Embryonic facial prominence (tissue), 1 donor: Measurements from ENCODE around the gene ZSWIM3.
"Not testable (repeated sequence)": the region's sequence is repeated elsewhere in the genome, so short reads cannot be mapped to it uniquely, and the experiment has no call there.

Experiments
- DNase-seq: peaks from one replicate; pipeline ENCODE4 v3.0.0-alpha.2; 2016; ENCODE audit errors: extremely low spot score

Gene ZSWIM3

DNA sequence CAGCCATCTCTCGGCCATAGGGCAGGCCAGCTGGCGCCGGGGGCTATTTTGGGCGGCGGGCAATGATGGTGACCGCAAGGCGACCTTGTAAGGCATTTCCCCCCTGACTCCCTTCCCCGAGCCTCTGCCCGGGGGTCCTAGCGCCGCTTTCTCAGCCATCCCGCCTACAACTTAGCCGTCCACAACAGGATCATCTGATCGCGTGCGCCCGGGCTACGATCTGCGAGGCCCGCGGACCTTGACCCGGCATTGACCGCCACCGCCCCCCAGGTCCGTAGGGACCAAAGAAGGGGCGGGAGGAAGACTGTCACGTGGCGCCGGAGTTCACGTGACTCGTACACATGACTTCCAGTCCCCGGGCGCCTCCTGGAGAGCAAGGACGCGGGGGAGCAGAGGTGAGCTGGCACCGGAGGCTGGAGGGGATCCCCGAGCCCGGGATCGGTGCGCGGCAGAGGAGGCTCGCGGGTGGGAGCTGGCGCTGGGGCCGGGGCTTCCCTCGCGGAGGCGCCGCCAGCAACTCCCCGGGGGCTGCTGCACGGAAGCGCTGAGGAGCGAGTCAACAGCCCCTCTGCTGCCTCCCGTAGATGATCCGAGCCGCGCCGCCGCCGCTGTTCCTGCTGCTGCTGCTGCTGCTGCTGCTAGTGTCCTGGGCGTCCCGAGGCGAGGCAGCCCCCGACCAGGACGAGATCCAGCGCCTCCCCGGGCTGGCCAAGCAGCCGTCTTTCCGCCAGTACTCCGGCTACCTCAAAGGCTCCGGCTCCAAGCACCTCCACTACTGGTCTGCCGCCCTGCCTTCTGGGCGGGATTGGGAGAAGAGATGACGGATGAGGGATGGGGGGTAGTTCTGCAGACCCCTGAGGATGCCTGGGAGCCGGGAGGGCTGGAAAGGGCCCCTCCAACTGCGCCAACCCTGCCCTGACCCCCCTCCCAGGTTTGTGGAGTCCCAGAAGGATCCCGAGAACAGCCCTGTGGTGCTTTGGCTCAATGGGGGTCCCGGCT is 33.9 kb downstream of the ZSWIM3 start, which contains the start of the genes CTSA and NEURL2:
TSS of gene CTSA (plus strand) at position 351 of the 999 bp plus-strand sequence. CDS start at position 585, 234 bp downstream.
TSS of gene NEURL2 (minus strand) at position 224 of the 999 bp plus-strand sequence. CDS start at position 7, 217 bp downstream.
- DNase-seq: peak; percentile 77

DNA sequence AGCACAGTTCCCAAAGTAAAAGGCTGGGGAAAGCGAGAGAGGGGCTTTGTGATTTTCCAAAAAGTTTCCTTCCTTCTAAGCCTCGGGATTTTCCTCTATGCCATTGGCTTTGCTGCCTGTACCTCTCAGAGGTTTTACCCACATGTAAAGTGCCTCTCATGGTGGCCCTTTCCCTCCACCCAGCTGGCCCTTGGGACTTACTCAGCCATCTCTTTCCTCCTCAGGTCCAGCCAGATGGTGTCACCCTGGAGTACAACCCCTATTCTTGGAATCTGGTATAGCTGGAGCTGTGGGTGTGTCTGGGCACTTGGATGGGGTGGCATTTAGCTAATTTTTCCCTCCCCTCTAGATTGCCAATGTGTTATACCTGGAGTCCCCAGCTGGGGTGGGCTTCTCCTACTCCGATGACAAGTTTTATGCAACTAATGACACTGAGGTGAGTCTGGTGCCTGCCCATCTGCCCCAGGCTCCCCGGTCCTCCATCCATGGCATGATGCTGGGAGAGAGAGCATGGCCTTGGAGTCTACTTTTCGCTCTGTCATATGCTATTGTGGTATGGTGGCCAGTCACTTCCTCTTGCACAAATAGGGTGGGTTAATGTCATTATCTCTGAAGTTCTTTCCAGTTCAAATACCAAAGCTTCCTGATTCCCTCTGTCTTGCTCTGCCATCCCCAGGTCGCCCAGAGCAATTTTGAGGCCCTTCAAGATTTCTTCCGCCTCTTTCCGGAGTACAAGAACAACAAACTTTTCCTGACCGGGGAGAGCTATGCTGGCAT is 34.8 kb downstream of the ZSWIM3 start:
- no peak for DNase-seq

DNA sequence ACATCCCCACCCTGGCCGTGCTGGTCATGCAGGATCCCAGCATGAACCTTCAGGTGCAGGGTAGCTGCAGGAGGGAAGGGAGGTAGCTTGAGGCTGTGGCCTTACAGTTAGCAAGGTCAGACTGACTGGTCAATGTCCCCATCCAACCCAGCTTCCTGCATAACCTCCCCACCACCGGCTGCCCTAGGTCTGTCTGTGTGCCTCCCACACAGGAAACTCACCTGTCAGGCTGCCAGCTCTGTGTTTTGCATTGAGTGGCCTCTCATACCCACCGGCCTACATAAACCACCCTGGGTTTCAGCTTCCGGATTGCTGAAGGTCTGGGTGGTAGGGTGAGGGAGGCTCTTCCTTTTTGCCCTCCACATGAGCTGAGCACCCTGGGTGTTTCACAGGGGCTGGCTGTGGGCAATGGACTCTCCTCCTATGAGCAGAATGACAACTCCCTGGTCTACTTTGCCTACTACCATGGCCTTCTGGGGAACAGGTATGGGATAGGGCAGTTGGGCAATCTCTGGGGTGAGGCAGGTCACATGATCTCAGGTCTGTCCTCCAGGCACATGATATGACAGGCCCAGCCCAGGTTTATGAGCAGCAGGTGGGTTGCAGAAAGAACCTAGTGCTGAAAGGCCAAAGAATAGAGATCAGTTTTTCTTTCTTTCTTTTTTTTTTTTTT is 35.5 kb downstream of the ZSWIM3 start:
- DNase-seq: no peak

DNA sequence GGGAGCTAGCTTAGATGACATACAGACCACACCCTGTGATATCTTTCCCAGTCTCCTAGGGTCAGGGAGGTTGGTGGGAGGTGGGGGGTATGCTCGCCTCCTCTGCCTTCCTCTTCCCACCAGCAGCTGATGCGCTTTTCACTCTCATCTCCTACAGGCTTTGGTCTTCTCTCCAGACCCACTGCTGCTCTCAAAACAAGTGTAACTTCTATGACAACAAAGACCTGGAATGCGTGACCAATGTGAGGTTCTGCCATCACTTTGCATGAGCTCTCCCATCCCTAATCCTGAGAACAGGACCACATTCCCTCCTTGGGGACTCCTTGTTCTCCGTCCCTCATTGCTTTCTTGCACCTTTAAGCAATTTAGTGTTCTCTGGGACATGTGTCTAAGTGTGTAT is 36.4 kb downstream of the ZSWIM3 start:
- no peak for DNase-seq

DNA sequence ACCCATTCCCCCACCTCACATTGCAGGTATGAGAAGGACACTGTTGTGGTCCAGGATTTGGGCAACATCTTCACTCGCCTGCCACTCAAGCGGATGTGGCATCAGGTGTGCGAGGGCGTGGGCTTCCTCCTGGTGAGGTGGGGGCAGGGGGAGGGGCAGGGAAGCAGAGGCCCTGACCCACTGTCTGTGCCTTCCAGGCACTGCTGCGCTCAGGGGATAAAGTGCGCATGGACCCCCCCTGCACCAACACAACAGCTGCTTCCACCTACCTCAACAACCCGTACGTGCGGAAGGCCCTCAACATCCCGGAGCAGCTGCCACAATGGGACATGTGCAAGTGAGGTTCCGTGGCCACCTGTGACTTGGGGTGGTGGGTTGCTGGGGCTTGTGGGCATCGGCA is 37.4 kb downstream of the ZSWIM3 start:
- no peak for DNase-seq

DNA sequence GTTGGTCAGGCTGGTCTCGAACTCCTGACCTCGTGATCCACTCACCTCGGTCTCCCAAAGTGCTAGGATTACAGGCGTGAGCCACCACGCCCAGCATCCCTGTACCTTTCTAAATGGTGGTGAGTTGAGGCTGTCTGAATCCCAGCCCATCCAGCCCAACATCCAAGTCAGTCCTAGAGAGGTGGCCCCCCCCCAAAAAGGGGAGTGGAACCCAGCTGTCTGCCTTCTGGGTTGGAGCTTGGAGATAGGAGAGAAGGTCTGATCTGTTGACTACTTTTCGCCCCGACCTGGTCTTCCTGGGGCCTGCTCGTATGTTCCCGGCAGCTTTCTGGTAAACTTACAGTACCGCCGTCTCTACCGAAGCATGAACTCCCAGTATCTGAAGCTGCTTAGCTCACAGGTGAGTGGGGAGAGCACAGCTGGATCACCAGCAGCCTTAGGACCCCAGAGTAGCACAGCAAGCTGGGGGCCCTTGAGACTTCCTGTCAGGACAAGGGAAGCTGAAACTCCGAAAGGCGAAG is 39.3 kb downstream of the ZSWIM3 start:
- no peak for DNase-seq

DNA sequence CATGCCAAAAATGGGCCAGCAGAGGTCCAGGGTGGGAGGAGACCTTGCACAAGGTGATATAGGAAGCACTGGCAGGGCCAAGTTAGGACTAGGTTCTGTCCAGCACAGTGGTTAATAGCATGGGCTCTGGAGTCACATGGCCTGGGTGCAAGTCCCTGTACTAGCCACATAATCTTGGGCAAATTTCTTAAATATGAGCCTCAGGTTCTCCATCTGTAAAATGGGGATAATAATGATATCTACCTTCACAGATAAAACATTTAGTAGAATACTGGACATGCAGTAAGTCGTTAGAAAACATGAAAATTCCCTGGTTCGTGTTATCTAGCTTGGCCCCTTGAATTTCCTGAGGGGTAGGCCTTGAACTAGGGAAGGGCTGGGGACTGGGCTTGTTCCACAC is 39.9 kb downstream of the ZSWIM3 start:
- DNase-seq: no peak

DNA sequence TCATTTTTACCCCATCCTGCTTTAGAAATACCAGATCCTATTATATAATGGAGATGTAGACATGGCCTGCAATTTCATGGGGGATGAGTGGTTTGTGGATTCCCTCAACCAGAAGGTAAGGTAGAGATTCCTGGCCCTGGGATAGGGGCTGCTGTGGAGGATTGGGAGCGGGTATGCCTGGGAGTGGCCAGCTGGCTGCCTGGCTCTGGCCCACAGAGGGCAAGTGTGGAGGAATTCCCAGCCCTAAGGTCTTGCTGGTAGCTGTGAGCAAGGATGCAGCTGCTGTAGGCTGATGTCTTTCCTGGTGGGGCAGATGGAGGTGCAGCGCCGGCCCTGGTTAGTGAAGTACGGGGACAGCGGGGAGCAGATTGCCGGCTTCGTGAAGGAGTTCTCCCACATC is 40.3 kb downstream of the ZSWIM3 start:
- no peak for DNase-seq

DNA sequence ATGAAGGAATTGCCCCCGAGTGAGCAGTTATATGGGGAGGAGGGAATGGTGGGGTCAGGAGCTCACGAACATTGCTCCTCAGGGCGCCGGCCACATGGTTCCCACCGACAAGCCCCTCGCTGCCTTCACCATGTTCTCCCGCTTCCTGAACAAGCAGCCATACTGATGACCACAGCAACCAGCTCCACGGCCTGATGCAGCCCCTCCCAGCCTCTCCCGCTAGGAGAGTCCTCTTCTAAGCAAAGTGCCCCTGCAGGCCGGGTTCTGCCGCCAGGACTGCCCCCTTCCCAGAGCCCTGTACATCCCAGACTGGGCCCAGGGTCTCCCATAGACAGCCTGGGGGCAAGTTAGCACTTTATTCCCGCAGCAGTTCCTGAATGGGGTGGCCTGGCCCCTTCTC is 40.9 kb downstream of the ZSWIM3 start:
- DNase-seq: no peak

DNA sequence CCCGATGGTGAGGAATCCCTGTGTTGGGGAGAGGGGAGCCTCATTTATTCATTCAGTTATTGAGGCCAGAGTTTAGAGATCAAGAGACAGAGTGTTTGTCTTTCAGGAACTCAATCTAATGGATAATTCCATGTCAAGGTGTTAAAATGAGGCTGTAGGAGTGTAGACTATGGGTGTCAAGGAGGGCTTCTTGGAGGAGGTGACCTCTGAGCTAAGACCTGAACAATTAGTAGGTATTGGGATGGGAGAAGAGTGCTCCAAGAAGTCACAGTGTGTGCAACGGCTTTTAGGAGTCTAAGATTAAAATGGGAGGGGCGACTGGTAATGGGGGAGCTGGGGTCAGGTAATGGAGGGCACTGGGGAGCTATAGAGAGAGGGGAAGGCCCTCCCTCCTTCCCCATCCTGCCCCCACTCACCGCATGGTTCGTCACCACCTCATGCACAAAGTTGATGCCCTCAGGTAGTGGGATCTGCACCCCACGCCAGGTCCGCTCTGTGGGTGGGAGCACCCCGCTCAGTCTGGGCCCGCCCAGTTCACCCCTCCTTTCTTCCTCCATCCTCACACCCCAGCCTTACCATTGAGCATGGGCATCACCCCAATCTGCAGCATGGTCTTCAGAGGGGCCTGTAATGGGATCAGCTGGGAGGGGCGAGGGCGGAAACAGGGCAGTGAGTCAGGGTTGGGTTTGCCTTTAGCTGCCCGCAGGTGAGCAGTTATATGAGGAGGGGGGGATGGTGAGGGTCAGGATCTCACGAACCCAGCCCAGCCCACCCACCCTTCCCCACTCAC is 41.8 kb downstream of the ZSWIM3 start:
- no peak for DNase-seq

DNA sequence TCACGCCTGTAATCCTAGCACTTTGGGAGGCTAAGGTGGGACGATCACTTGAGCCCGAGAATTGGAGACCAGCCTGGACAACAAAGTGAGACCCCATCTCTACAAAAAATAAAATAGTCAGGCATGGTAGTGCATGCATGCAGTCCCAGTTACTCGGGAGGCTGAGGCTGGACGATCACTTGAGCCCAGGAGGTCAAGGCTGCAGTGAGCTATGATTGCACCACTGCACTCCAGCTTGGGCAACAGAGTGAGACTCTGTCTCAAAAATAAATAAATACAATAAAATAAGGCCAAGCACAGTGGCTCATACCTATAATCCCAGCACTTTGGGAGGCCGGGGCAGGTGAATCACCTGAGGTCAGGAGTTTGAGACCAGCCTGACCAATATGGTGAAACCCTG is 43.9 kb downstream of the ZSWIM3 start:
- DNase-seq: not testable (repeated sequence)

DNA sequence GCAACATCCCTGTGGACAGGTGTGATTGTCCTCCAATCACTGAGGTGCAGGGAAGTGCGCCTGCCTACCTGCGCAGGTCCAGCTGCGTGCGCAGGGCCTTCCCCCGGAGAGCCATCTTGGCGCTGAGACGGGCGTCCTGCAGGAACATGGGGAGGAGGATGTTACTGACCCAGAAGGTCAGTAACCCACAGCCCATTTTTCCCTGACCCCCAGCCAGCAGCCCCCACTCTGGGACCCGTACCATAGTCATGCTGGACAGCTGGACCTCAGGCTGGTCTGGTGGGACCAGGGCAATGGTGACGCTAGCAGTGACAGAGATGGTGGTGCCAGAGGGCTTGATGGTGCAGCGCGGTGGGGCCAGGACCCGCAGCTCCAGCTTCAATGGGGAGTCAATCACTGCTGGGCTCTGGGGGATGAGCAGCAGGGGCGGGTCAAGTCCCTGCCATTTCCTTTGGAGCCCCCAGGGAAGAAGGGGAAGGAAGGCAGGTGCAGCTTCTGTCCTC is 44.8 kb downstream of the ZSWIM3 start:
- DNase-seq: no peak

DNA sequence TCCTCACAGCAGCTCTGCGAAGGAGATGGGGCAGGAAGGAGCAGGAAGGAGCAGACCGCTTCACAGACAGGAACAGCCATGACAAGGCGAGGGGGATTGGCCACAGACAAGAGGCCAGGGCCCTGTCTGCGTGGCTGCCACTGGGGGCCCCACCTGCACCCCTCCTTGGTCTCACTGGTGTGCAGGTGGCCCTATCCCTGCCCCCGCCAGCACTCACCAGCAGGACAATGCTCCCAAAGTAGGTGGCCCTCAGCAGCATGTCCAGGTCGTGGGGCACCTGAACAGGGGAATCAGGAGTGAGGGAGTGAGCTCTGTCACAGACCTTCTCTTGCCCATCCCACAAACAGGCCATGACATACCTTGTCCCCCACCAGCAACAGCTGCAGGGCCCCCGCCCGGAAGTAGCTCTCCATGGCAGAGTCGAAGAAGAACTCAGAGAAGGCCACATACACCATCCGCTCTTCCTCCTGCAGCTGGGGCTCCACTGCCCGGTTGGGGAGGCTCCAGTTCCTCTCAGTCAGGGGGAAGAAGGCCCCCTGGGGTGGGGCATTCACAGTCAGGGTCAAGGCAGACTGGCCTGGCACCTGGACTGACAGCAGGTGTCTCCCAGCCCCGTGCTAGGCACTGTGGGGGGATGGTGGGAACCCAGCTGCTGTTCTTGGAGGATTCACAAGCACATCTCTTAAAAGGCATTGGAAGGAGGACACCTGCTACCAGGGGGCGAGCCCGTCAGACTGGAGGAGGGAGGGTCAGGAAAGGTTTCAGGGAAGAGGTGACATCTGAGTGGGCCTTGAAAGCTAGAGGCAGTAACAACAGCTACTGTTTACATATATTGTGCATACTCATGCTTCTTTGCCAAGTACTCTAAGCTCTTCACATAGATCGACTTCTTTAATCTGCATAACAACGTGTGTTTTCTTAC is 47.4 kb downstream of the ZSWIM3 start:
- no peak for DNase-seq

DNA sequence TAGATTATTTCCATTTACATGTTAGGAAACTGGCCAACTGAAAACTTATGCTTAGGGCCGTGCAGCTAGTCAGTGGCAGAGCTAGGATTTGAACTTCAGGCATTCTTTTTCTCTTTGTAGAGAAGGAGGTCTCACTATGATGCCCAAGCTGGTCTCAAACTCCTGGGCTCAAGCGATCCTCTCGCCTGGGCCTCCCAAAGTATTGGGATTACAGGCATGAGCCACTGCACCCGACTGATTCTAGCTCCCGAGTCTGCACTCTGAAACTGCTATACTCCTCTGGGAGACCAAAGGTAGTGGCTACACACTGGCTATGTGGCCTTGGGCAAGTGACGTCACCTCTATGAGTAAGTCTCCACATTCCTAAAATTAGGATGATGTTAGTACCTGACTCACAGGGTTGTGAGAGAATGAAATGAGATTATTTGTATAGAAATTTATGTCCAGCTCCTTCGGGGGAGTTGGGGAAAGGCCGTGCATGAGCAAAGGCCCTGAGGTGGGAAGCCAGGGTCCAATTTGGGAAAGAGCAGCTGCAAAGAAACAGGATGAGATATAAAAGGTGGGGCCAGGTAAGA is 48.2 kb downstream of the ZSWIM3 start:
- DNase-seq: no peak

DNA sequence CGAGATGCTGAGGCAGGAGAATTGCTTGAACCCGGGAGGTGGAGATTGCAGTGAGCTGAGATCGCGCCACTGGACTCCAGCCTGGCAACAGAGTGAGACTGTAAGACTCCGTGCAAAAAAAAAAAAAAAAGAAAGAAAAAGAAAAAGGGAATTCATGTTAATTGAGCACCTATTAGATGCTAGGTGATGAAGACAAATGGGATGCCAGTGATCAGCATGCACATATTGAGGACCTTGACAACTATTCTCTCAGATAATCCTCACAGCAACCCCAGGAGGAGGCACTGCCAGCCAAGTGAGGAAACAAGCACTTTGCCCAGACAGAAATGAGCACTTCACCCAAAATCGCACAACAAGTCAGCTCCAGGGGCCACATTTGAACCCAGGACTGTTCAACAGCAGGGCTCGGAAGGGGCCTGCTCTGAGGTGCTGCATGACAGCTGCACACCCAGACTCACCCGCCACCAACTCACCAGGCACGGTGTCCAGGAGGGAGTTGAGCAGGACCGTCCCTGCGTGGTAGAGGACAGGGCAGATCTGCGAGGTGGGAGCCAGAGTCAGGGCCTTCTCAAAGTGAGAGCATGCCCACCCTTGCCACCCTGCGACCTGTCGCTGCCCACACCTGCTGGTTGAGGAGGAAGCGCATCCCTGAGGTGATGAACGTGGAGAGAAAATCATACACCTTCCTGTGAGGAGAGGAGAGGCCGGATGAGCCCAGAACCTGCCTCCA is 50.0 kb downstream of the ZSWIM3 start:
- no peak for DNase-seq

DNA sequence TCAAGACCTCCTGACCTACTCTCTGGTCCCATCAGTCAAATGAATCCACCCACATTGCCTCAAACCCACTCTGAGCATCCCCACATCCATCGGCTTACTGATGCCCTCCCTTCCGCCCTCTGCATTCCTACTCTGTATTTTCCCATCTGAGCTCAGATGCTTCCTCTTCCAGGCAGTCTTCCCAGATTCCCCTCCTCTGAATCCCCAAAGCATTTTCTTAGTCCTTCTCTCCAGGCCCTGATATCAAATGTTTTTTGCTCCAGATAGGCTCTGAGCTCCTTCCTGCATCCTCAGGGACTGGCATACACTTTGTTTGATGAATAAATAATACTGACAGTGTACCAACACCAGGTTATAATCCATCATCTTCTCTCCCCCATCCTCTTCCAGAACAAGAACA is 50.7 kb downstream of the ZSWIM3 start:
- no peak for DNase-seq

DNA sequence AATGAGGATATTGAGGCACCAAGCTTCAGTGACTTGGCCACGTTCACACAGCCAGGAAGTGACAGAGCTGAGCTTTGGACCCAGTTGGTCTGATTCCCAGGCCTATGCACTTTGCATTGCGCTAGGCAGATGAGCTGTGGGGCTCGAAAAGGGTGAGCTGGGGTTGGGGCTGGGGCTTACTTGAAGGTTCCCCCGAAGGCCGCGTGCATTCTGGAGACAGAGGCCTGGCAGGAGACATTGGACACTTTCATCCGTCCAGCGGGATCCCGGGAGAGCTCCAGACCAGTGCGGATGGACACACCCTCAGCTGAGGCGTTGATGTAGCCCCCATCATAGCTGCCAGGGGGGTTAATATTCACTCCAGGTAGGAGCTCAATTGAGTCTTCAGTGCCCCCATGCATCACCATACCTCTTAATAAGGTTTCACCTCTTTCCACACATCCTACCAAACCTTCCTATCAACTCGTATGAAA is 52.0 kb downstream of the ZSWIM3 start:
- no peak for DNase-seq
